Non-pigmented ciliary epithelial cell (primary cell): ENCODE data around the gene ZBTB3.
"Not testable (repeated sequence)": the region's sequence is repeated elsewhere in the genome, so short reads cannot be mapped to it uniquely, and the experiment has no call there.

ENCODE experiments used
- DNase-seq: peaks from one replicate; pipeline ENCODE4 v3.0.0-alpha.2; 2010; ENCODE audit warnings: low read depth

The ZBTB3 gene

GRCh38 chr11:62757846-62758788 is 4.2 kb upstream of the ZBTB3 start:
- DNase-seq, result no peak

GRCh38 chr11:62755086-62755615 is 1.2 kb upstream of the ZBTB3 start:
- DNase-seq, result no peak

GRCh38 chr11:62752994-62753735 is 795 bp downstream of the ZBTB3 start:
- no peak for DNase-seq

- no peak for DNase-seq
These were observed 1.7 kb downstream of the ZBTB3 start for GRCh38 chr11:62752177-62752785.

- DNase-seq, result not testable (repeated sequence)
These were observed 4.0 kb downstream of the ZBTB3 start for GRCh38 chr11:62749931-62750330.

GRCh38 chr11:62747475-62748160 is 6.3 kb downstream of the ZBTB3 start:
- DNase-seq, result no peak

GRCh38 chr11:62737196-62737595 is 16.8 kb downstream of the ZBTB3 start:
- DNase-seq, result no peak

- no peak for DNase-seq
These were observed 21.1 kb downstream of the ZBTB3 start for GRCh38 chr11:62732830-62733229.

GRCh38 chr11:62730076-62730475 is 23.9 kb downstream of the ZBTB3 start:
- not testable (repeated sequence) for DNase-seq

GRCh38 chr11:62728171-62728988 is 25.6 kb downstream of the ZBTB3 start, which contains the start of gene TTC9C:
TTC9C (plus strand) TSS chr11:62728486; CDS start chr11:62728849, 363 bp downstream.
- DNase-seq, result peak; percentile 58

GRCh38 chr11:62727872-62728170 is 26.1 kb downstream of the ZBTB3 start:
- DNase-seq, result peak; percentile 92

GRCh38 chr11:62727165-62727871 is 26.6 kb downstream of the ZBTB3 start, which contains the start of gene HNRNPUL2:
HNRNPUL2 (minus strand) TSS chr11:62727457; CDS start chr11:62727156, 301 bp downstream.
- peak; percentile 94 for DNase-seq

- DNase-seq, result no peak
These were observed 27.1 kb downstream of the ZBTB3 start for GRCh38 chr11:62726915-62727164.

GRCh38 chr11:62726156-62726914 is 27.6 kb downstream of the ZBTB3 start:
- DNase-seq, result no peak

GRCh38 chr11:62725646-62726045 is 28.3 kb downstream of the ZBTB3 start:
- no peak for DNase-seq

GRCh38 chr11:62724171-62724570 is 29.8 kb downstream of the ZBTB3 start:
- no peak for DNase-seq

GRCh38 chr11:62721994-62722393 is 32.0 kb downstream of the ZBTB3 start:
- no peak for DNase-seq

- no peak for DNase-seq
These were observed 34.5 kb downstream of the ZBTB3 start for GRCh38 chr11:62719302-62719978.

- no peak for DNase-seq
These were observed 37.1 kb downstream of the ZBTB3 start for GRCh38 chr11:62716816-62717215.
